T-cell (primary cell): ENCODE data around the gene GYG2. TPM values are rescaled to one million over a fixed set of nuclear protein-coding genes. Genes with fewer than 3 reads are reported as not detected.
"Not testable (repeated sequence)": the region's sequence is repeated elsewhere in the genome, so short reads cannot be mapped to it uniquely, and the experiment has no call there.

ENCODE experiments used
- ATAC-seq, 4 experiments: fragments of 200-7000 bp in 3 of 4; fragments of 150-1000 bp in 1 of 4; cut with Tn5 transposase; replicated peaks in 1 of 4; 1 replicate in 3 of 4; 2 replicates in 1 of 4; pipeline ENCODE4 v1.10.0; 2021; ENCODE audit warnings: moderate library complexity in 3 of 4, mild to moderate bottlenecking in 2 of 4, moderate number of reproducible peaks in 1 of 4
- CTCF ChIA-PET, 2 donors: fragments of 300-600 bp; sonication (Branson Sonifier 250); formaldehyde crosslinking; loops; one replicate each; lab custom pipeline; 2022; ENCODE audit warnings: antibody characterized with exemption in 2 of 2; lab: Charles Lee
- POLR2A ChIA-PET, 2 donors: fragments of 300-600 bp; sonication (Branson Sonifier 250); formaldehyde crosslinking; loops; one replicate each; lab custom pipeline; 2022; ENCODE audit warnings: antibody characterized with exemption in 2 of 2; lab: Charles Lee
- DNase-seq, 35 experiments: peaks; one replicate each; pipeline versions ENCODE4 v3.0.0 to v3.0.0-alpha.2; 2013 to 2023
- H3K27ac ChIP-seq: one replicate; pipeline ENCODE4 v1.5.1; 2013; ENCODE audit warnings: low read length
- H3K27me3 ChIP-seq, 2 experiments: replicated peaks in 1 of 2; 1 replicate in 1 of 2; 2 replicates in 1 of 2; pipeline versions ENCODE4 v1.6.1 to v1.7.0; 2013; ENCODE audit warnings: low read length in 1 of 2, mixed read lengths in 1 of 2; ENCODE audit not compliant: control insufficient read depth in 2 of 2, insufficient read depth in 2 of 2; ENCODE audit errors: extremely low read depth in 1 of 2
- H3K36me3 ChIP-seq, 2 donors: 1 replicate in 1 of 2; 2 replicates in 1 of 2; pipeline versions ENCODE4 v1.6.1 to v1.7.0; 2013; ENCODE audit warnings: low read length in 1 of 2; ENCODE audit not compliant: control insufficient read depth in 2 of 2, insufficient read depth in 1 of 2; ENCODE audit errors: extremely low read depth in 1 of 2
- H3K4me1 ChIP-seq, 2 experiments: 1 replicate in 1 of 2; 2 replicates in 1 of 2; pipeline versions ENCODE4 v1.6.1 to v1.7.0; 2013; ENCODE audit warnings: low read length in 2 of 2, mixed read lengths in 1 of 2; ENCODE audit not compliant: insufficient read depth in 2 of 2, control insufficient read depth in 1 of 2; ENCODE audit errors: extremely low read depth in 1 of 2
- H3K4me3 ChIP-seq, 2 donors: 1 replicate in 1 of 2; 2 replicates in 1 of 2; pipeline versions ENCODE4 v1.5.1 to v1.7.0; 2013; ENCODE audit warnings: mild to moderate bottlenecking in 2 of 2, low read length in 1 of 2, moderate library complexity in 1 of 2; ENCODE audit not compliant: control insufficient read depth in 1 of 2; ENCODE audit errors: extremely low read depth in 1 of 2
- H3K9me3 ChIP-seq: 2 replicates; pipeline ENCODE4 v1.7.0; 2013
- H3K27ac Mint-ChIP-seq, 2 donors: one replicate each; pipeline ENCODE4 v1.8.0; 2020 to 2021; ENCODE audit warnings: mild to moderate bottlenecking in 2 of 2, mixed read lengths in 2 of 2
- H3K27me3 Mint-ChIP-seq, 2 donors: one replicate each; pipeline ENCODE4 v1.8.0; 2021 to 2022; ENCODE audit warnings: mixed read lengths in 2 of 2
- H3K36me3 Mint-ChIP-seq: one replicate; pipeline ENCODE4 v1.8.0; 2021; ENCODE audit warnings: mixed read lengths
- H3K4me1 Mint-ChIP-seq, 3 donors: one replicate each; pipeline ENCODE4 v1.8.0; 2020 to 2022; ENCODE audit warnings: mixed read lengths in 3 of 3, mild to moderate bottlenecking in 1 of 3
- H3K4me3 Mint-ChIP-seq, 3 donors: one replicate each; pipeline ENCODE4 v1.8.0; 2020 to 2022; ENCODE audit warnings: mild to moderate bottlenecking in 3 of 3, mixed read lengths in 3 of 3, moderate library complexity in 3 of 3
- H3K9me3 Mint-ChIP-seq, 3 donors: one replicate each; pipeline ENCODE4 v1.8.0; 2020 to 2022; ENCODE audit warnings: mixed read lengths in 3 of 3
- WGBS: methylation state at CpG from one replicate; pipeline ENCODE4 v1.1.5; 2013; ENCODE audit warnings: missing lambda C conversion rate; ENCODE audit not compliant: insufficient coverage; 5-methylcytosine and 5-hydroxymethylcytosine counted together
- total RNA-seq, 35 experiments: library from RNA in 6 of 35; stranded (reverse) in 6 of 35; fragments of 120-200 nt in 1 of 35; gene quantifications; one replicate each; pipeline versions ENCODE4 v1.2.1 to v1.2.4 and lab custom pipeline; 2013 to 2026

The GYG2 gene
- total RNA-seq, 5 donors from 2014 or later (not counting 1 experiment from before 2014, with no cell fraction given), result 0.23 TPM; not detected in 4

- POLR2A ChIA-PET, result no interaction called here
- Histone ChIP-seq H3K4me3 (no peak overlapping the region), H3K27ac (no peak overlapping the region), H3K9me3 (no peaks in the 10 kb centered on the region), H3K36me3 (no peaks in the 10 kb centered on the region), H3K4me1 (no peaks in the 10 kb centered on the region), H3K27me3 (no peaks in the 10 kb centered on the region)
- no peaks in the 10 kb centered on the region for H3K36me3 Mint-ChIP-seq
- no peak overlapping the region for H3K4me3 Mint-ChIP-seq
- CTCF ChIA-PET, result no interaction called here
- ATAC-seq, result no peak
- H3K27ac Mint-ChIP-seq, result no peak overlapping the region
- H3K4me1 Mint-ChIP-seq, result no peaks in the 10 kb centered on the region
- H3K9me3 Mint-ChIP-seq, result no peaks in the 10 kb centered on the region
- H3K27me3 Mint-ChIP-seq, result peaks cover 2 to 5% of the 10 kb centered on the region in 2 donors
- WGBS, result 100% methylated on average over 1 of the region's 4 CpGs
- DNase-seq, result no peak
Observed at GRCh38 chrX:2799369-2799768, 29.4 kb upstream of the GYG2 start.

GRCh38 chrX:2799980-2800379, 28.8 kb upstream of the GYG2 start:
- H3K27ac ChIP-seq, H3K4me1 Mint-ChIP-seq, H3K27me3 Mint-ChIP-seq, H3K4me3 ChIP-seq, H3K4me3 Mint-ChIP-seq, ATAC-seq, DNase-seq, H3K36me3 Mint-ChIP-seq, POLR2A ChIA-PET, CTCF ChIA-PET, H3K27me3 ChIP-seq, H3K27ac Mint-ChIP-seq, H3K36me3 ChIP-seq, H3K9me3 Mint-ChIP-seq, H3K9me3 ChIP-seq, H3K4me1 ChIP-seq: not testable (repeated sequence)
- no CpG with 5 or more reads among the region's 5 CpGs for WGBS

- H3K27me3 Mint-ChIP-seq, result peaks cover 2 to 5% of the 10 kb centered on the region in 2 donors
- no peaks in the 10 kb centered on the region for H3K27me3 ChIP-seq
- no peak overlapping the region for H3K4me3 Mint-ChIP-seq
- H3K27ac Mint-ChIP-seq, result no peak overlapping the region
- H3K36me3 ChIP-seq, result no peaks in the 10 kb centered on the region
- H3K9me3 ChIP-seq, result no peaks in the 10 kb centered on the region
- CTCF ChIA-PET, result no interaction called here
- no peak overlapping the region for H3K4me3 ChIP-seq
- H3K4me1 ChIP-seq, result no peaks in the 10 kb centered on the region
- no peaks in the 10 kb centered on the region for H3K9me3 Mint-ChIP-seq
- DNase-seq (no peak), ATAC-seq (no peak)
- H3K4me1 Mint-ChIP-seq, result no peaks in the 10 kb centered on the region
- no peaks in the 10 kb centered on the region for H3K36me3 Mint-ChIP-seq
- WGBS, result 100% methylated on average over 2 of the region's 4 CpGs
- H3K27ac ChIP-seq, result no peak overlapping the region
- POLR2A ChIA-PET, result no interaction called here
Observed at GRCh38 chrX:2801223-2801622, 27.5 kb upstream of the GYG2 start.

- H3K27ac ChIP-seq, H3K27me3 ChIP-seq, H3K4me3 ChIP-seq, ATAC-seq, POLR2A ChIA-PET, H3K9me3 Mint-ChIP-seq, H3K4me3 Mint-ChIP-seq, H3K36me3 Mint-ChIP-seq, H3K36me3 ChIP-seq, DNase-seq, H3K27me3 Mint-ChIP-seq, H3K4me1 ChIP-seq, H3K4me1 Mint-ChIP-seq, H3K27ac Mint-ChIP-seq, H3K9me3 ChIP-seq: not testable (repeated sequence)
- CTCF ChIA-PET, result interaction anchor here in 1 of 2 donors (0.6 kb wide), 1 partner anchor 14 kb away, joined by 9 read pairs; no protein-coding TSS in a partner anchor
- WGBS, result 82% methylated on average over 6 of the region's 18 CpGs
Observed at GRCh38 chrX:2802376-2803090, 26.2 kb upstream of the GYG2 start.

DNA sequence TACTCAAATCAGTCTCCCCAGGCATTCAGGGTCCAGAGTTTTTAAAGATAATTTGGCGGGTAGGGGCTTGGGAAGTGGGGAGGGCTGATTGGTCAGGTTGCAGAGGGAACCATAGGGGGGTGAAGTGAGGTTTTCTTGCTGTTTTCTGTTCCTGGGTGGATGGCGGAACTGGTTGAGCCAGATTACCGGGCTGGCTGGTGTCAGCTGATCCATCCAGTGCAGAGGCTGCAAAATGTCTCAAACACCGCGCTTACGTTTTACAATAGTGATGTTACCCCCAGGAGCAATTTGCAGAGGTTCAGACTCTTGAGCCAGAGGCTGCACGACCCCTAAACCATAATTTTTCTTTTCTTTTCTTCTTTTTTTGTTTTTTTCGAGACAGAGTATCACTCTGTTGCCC, 25.2 kb upstream of the GYG2 start:
- H3K27me3 ChIP-seq, POLR2A ChIA-PET, H3K27ac ChIP-seq, DNase-seq, H3K36me3 ChIP-seq, H3K4me1 Mint-ChIP-seq, H3K9me3 ChIP-seq, H3K4me3 ChIP-seq, H3K36me3 Mint-ChIP-seq, H3K9me3 Mint-ChIP-seq, ATAC-seq, H3K4me3 Mint-ChIP-seq, H3K27me3 Mint-ChIP-seq, H3K27ac Mint-ChIP-seq, H3K4me1 ChIP-seq: not testable (repeated sequence)
- CTCF ChIA-PET, result interaction anchor here in 1 of 2 donors (0.6 kb wide), 1 partner anchor 33 kb away, joined by 6 read pairs; no protein-coding TSS in a partner anchor
- WGBS, result 75% methylated on average over 4 of the region's 8 CpGs

- H3K9me3 Mint-ChIP-seq, H3K36me3 ChIP-seq, H3K27ac ChIP-seq, H3K4me1 ChIP-seq, H3K27me3 ChIP-seq, DNase-seq, H3K4me1 Mint-ChIP-seq, POLR2A ChIA-PET, H3K36me3 Mint-ChIP-seq, H3K4me3 ChIP-seq, H3K4me3 Mint-ChIP-seq, H3K9me3 ChIP-seq, H3K27ac Mint-ChIP-seq, ATAC-seq: not testable (repeated sequence)
- 90% methylated on average over 2 of the region's 18 CpGs for WGBS
- peaks cover 3 to 11% of the 10 kb centered on the region in 2 donors for H3K27me3 Mint-ChIP-seq
- CTCF ChIA-PET, result interaction anchor here in 1 of 2 donors (0.6 kb wide), 1 partner anchor 32 kb away, joined by 6 read pairs; no protein-coding TSS in a partner anchor
Observed at GRCh38 chrX:2804106-2804843, 24.5 kb upstream of the GYG2 start.
